GM21786 (cell line): Measurements from ENCODE around the gene BANP.
"Not testable (repeated sequence)": the region's sequence is repeated elsewhere in the genome, so short reads cannot be mapped to it uniquely, and the experiment has no call there.

Experiments used
- ATAC-seq: cut with Tn5 transposase; IDR thresholded peaks from one replicate; pipeline ENCODE4 v1.9.1; 2021; ENCODE audit not compliant: unreplicated experiment

Gene BANP

GRCh38 chr16:87990254-87990653, 39.0 kb downstream of the BANP start:
- not testable (repeated sequence) for ATAC-seq

- ATAC-seq = not testable (repeated sequence)
Observed at GRCh38 chr16:87992142-87992541, 40.9 kb downstream of the BANP start.

GRCh38 chr16:87993901-87994300, 42.7 kb downstream of the BANP start:
- no peak for ATAC-seq

- ATAC-seq = no peak
Observed at GRCh38 chr16:87995644-87996043, 44.4 kb downstream of the BANP start.

- no peak for ATAC-seq
Observed at GRCh38 chr16:87996962-87997880, 46.0 kb downstream of the BANP start.

GRCh38 chr16:87998184-87998793, 47.1 kb downstream of the BANP start:
- ATAC-seq = not testable (repeated sequence)

GRCh38 chr16:87998992-87999391, 47.8 kb downstream of the BANP start:
- not testable (repeated sequence) for ATAC-seq

GRCh38 chr16:88002211-88002610, 51.0 kb downstream of the BANP start:
- no peak for ATAC-seq

GRCh38 chr16:88002749-88003148, 51.5 kb downstream of the BANP start:
- ATAC-seq = no peak

- ATAC-seq = no peak
Observed at GRCh38 chr16:88003316-88003715, 52.1 kb downstream of the BANP start.

- no peak for ATAC-seq
Observed at GRCh38 chr16:88003736-88004135, 52.5 kb downstream of the BANP start.

GRCh38 chr16:88004391-88004790, 53.2 kb downstream of the BANP start:
- ATAC-seq = no peak

GRCh38 chr16:88005181-88005581, 53.9 kb downstream of the BANP start:
- ATAC-seq = no peak

GRCh38 chr16:88005968-88006367, 54.7 kb downstream of the BANP start:
- ATAC-seq = no peak

- ATAC-seq = no peak
Observed at GRCh38 chr16:88007321-88007731, 56.1 kb downstream of the BANP start.

GRCh38 chr16:88008840-88009239, 57.6 kb downstream of the BANP start:
- no peak for ATAC-seq

- no peak for ATAC-seq
Observed at GRCh38 chr16:88009563-88010342, 58.5 kb downstream of the BANP start.

- no peak for ATAC-seq
Observed at GRCh38 chr16:88010343-88010967, 59.2 kb downstream of the BANP start.

GRCh38 chr16:88010968-88011483, 59.8 kb downstream of the BANP start:
- ATAC-seq = no peak

- ATAC-seq = no peak
Observed at GRCh38 chr16:88012360-88012759, 61.1 kb downstream of the BANP start.

- ATAC-seq = no peak
Observed at GRCh38 chr16:88013091-88013609, 61.9 kb downstream of the BANP start.
